Measurements from ENCODE around the gene C2orf72. TPM values are rescaled to one million over a fixed set of nuclear protein-coding genes. Genes with fewer than 3 reads are reported as not detected.

Gene C2orf72
- total and polyA plus RNA-seq, 2 of the 13 experiments (the other 11 are each of a cell fraction or from before 2014, with no cell fraction given): 147 to 203 TPM

DNA sequence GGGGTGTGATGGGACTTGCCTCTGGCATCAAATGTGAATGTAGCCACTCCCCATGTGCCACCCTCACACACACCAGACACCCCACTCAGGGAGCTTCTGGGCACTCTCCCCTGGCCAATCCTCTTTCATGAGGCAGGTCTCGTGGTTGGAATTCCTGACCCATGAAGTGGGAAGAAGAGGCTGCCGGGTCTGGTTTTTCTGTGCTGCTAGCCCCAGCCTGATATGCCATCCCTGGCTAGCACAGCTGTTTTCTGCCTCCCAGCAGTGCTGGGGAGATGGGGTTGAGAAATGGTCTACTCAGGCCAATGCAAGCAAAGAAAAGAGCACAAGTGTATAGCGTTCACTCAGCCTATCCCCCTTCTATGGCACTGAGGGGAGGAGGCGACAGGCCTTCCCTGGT is 1.2 kb upstream of the C2orf72 start:
- Histone ChIP-seq H4K20me1 (ENCODE audit: insufficient read depth, low read length) (peaks cover 6% of the 10 kb centered on the region; the same call in 1 of the 2 replicates), H3K9ac (ENCODE audit: insufficient read depth, low read depth, low read length) (no peak overlapping the region), H3K9me3 (ENCODE audit: low read length) (no peaks in the 10 kb centered on the region), H3K4me3 (replicated peaks in 1 of 3; ENCODE audit: insufficient read depth in 1 of 3, low read depth in 2 of 3, low read length in 3 of 3) (no peak overlapping the region), H3K79me2 (ENCODE audit: insufficient read depth, low read length) (peaks cover 32% of the 10 kb centered on the region), H2AFZ (ENCODE audit: low read length) (no peak overlapping the region), H3K27ac (ENCODE audit: extremely low read length, insufficient read depth, low read length) (peak overlapping the region; percentile 36), H3K27me3 (ENCODE audit: control insufficient read depth in 1 of 2, insufficient read depth in 2 of 2, low read length in 2 of 2) (no peaks in the 10 kb centered on the region; a peak in 1 of 5 replicates), H3K4me2 (ENCODE audit: low read depth, low read length) (peak overlapping the region; percentile 84), H3K4me1 (ENCODE audit: insufficient read depth, low read length) (peaks cover 86% of the 10 kb centered on the region), H3K36me3 (replicated peaks in 1 of 2; ENCODE audit: control insufficient read depth in 1 of 2, insufficient read depth in 2 of 2, low read length in 2 of 2) (peaks cover under 1 to 2% of the 10 kb centered on the region in 2 experiments; a peak in 4 of 5 replicates)
- no peak for DNase-seq (ENCODE audit: low spot score)
- WGBS (ENCODE audit: low lambda C conversion rate): 70% methylated on average over 4 of the region's 4 CpGs
- CTCF ChIA-PET (ENCODE audit: low intra/inter-chr PET ratio, low total read pairs): no interaction called here
- FAIRE-seq: no peak
- BruUV-seq (replicated peaks): no TSS peak
- intact Hi-C loops (cut with micrococcal nuclease; ENCODE audit: unreplicated experiment) (no loop called here), in situ Hi-C loops (cut with HindIII; ENCODE audit: extremely low pct_ligation_motif_present, low pct_unique_long_range_greater_than_20kb) (no loop called here)
- TF ChIP-seq ZFP82 (CRISPR knock-in tag; IDR thresholded peaks at IDR 0.05; ENCODE audit: borderline replicate concordance): 0 out of 2 replicates have a peak, but pooled peaks have one; percentile 1
- TF ChIP-seq STAG1 (CRISPR knock-in tag; IDR thresholded peaks at IDR 0.05): no peak
- TF ChIP-seq ZNF687 (CRISPR knock-in tag; IDR thresholded peaks at IDR 0.05): peak; percentile 56
- TF ChIP-seq, protein P1, sequence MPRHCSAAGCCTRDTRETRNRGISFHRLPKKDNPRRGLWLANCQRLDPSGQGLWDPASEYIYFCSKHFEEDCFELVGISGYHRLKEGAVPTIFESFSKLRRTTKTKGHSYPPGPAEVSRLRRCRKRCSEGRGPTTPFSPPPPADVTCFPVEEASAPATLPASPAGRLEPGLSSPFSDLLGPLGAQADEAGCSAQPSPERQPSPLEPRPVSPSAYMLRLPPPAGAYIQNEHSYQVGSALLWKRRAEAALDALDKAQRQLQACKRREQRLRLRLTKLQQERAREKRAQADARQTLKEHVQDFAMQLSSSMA (CRISPR knock-in tag; IDR thresholded peaks at IDR 0.05): 0 out of 2 replicates have a peak, but pooled peaks have one; percentile 58
- TF ChIP-seq ARID4A (CRISPR knock-in tag; IDR thresholded peaks at IDR 0.05; ENCODE audit: borderline replicate concordance): peak; percentile 3; the same call in 1 of the 2 replicates
- TF ChIP-seq SETDB1 (CRISPR knock-in tag; IDR thresholded peaks at IDR 0.05; ENCODE audit: borderline replicate concordance): 0 out of 2 replicates have a peak, but pooled peaks have one; percentile 43
- TF ChIP-seq, protein P2, sequence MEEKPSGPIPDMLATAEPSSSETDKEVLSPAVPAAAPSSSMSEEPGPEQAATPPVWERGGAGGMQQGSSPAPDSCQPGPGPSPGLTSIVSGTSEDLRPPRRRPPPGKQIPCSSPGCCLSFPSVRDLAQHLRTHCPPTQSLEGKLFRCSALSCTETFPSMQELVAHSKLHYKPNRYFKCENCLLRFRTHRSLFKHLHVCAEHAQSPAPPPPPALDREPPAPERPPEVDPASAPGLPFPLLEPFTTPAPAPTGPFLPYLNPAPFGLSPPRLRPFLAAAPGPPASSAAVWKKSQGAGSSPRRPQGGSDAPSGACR (CRISPR knock-in tag; IDR thresholded peaks at IDR 0.05): no peak
- TF ChIP-seq ZNF292 (CRISPR knock-in tag; IDR thresholded peaks at IDR 0.05; ENCODE audit: borderline replicate concordance, low read depth): 0 out of 2 replicates have a peak, but pooled peaks have one; percentile 33
- 0 out of 2 replicates have a peak, but pooled peaks have one; percentile 18 for TF ChIP-seq MTA1 (CRISPR knock-in tag; IDR thresholded peaks at IDR 0.05; ENCODE audit: borderline replicate concordance)
- TF ChIP-seq BORCS8-MEF2B (CRISPR knock-in tag; IDR thresholded peaks at IDR 0.05): 0 out of 2 replicates have a peak, but pooled peaks have one; percentile 5
- TF ChIP-seq ZNF788 (CRISPR knock-in tag; IDR thresholded peaks at IDR 0.05; ENCODE audit: borderline replicate concordance): no peak
- TF ChIP-seq ZNF230 (CRISPR knock-in tag; IDR thresholded peaks at IDR 0.05): no peak
- no peak for TF ChIP-seq ZSCAN22 (CRISPR knock-in tag; IDR thresholded peaks at IDR 0.05)
- peak; percentile 63 for TF ChIP-seq ZNF501 (CRISPR knock-in tag; IDR thresholded peaks at IDR 0.05)
- ATAC-seq: peak; percentile 4; the same call in 2 of the 3 replicates
- POLR2A ChIA-PET: interaction anchor here (0.8 to 8.5 kb wide), 4 partner anchors 9 to 49 kb away, joined by 3 to 399 read pairs (median 4); no protein-coding TSS in a partner anchor

Data from HepG2 (cell line).